Endodermal cell (in vitro differentiated cells): Measurements from ENCODE around the gene MAST2. TPM values are rescaled to one million over a fixed set of nuclear protein-coding genes. Genes with fewer than 3 reads are reported as not detected.
A peak's percentile ranks its signal among the peaks of the same experiment; 100 is the strongest.

Source experiments
- DNase-seq: peaks from one replicate; pipeline ENCODE4 v3.0.0-alpha.2; 2017
- H3K27ac ChIP-seq: 2 replicates; pipeline ENCODE4 v1.5.1; 2013; ENCODE audit warnings: mild to moderate bottlenecking, low read depth, low read length, moderate library complexity
- H3K27me3 ChIP-seq: 2 replicates; pipeline ENCODE4 v1.6.1; 2013; ENCODE audit warnings: mild to moderate bottlenecking, low read length, moderate library complexity; ENCODE audit not compliant: insufficient read depth, control insufficient read depth, poor library complexity, severe bottlenecking
- H3K36me3 ChIP-seq: 2 replicates; pipeline ENCODE4 v1.7.0; 2013; ENCODE audit warnings: mild to moderate bottlenecking, low read length, moderate library complexity; ENCODE audit not compliant: control insufficient read depth, insufficient read depth
- H3K4me1 ChIP-seq: one replicate; pipeline ENCODE4 v1.7.0; 2013; ENCODE audit warnings: low read length; ENCODE audit not compliant: control insufficient read depth, insufficient read depth
- H3K4me3 ChIP-seq: 2 replicates; pipeline ENCODE4 v1.5.1; 2013; ENCODE audit warnings: mild to moderate bottlenecking, low read length, moderate library complexity
- H3K9ac ChIP-seq: 2 replicates; pipeline ENCODE4 v1.6.1; 2013; ENCODE audit warnings: mild to moderate bottlenecking, low read length, moderate library complexity; ENCODE audit not compliant: poor library complexity, severe bottlenecking; ENCODE audit errors: extremely low read depth
- H3K9me3 ChIP-seq: 2 replicates; pipeline ENCODE4 v1.6.1; 2013; ENCODE audit warnings: mild to moderate bottlenecking, low read length, moderate library complexity; ENCODE audit not compliant: control insufficient read depth
- H3K27ac Mint-ChIP-seq: 2 replicates; pipeline ENCODE4 v1.8.0; 2020; ENCODE audit warnings: mixed read lengths
- H3K27me3 Mint-ChIP-seq: 2 replicates; pipeline ENCODE4 v1.8.0; 2021; ENCODE audit warnings: mild to moderate bottlenecking, mixed read lengths; ENCODE audit not compliant: insufficient read depth
- H3K36me3 Mint-ChIP-seq: 2 replicates; pipeline ENCODE4 v1.8.0; 2020; ENCODE audit warnings: low read depth, mixed read lengths
- H3K4me1 Mint-ChIP-seq: 2 replicates; pipeline ENCODE4 v1.8.0; 2020; ENCODE audit warnings: mixed read lengths
- H3K4me3 Mint-ChIP-seq: 2 replicates; pipeline ENCODE4 v1.8.0; 2020; ENCODE audit warnings: mild to moderate bottlenecking, moderate library complexity, mixed read lengths
- H3K9me3 Mint-ChIP-seq: 2 replicates; pipeline ENCODE4 v1.8.0; 2020; ENCODE audit warnings: mild to moderate bottlenecking, mixed read lengths
- CTCF ChIP-seq: fragments of 200-600 bp; sonication (generic); conservative IDR thresholded peaks from 2 replicates; pipeline ENCODE4 v1.5.0; 2021; ENCODE audit warnings: antibody characterized with exemption, mild to moderate bottlenecking
- WGBS, 2 experiments: methylation state at CpG; one replicate each; pipeline versions ENCODE4 v1.1.5 to v1.1.7; 2013; ENCODE audit warnings: missing lambda C conversion rate in 2 of 2, mixed read lengths in 1 of 2; ENCODE audit not compliant: insufficient coverage in 1 of 2, insufficient read length in 1 of 2; 5-methylcytosine and 5-hydroxymethylcytosine counted together
- total RNA-seq, 2 donors: library from RNA; stranded (reverse); fragmentation: NEBNext Ultra II Directional in 1 of 2; extraction: Animal tissue kit (Norgen Biotek cat#: 25700) in 1 of 2; gene quantifications; 2 replicates in 1 of 2; 3 replicates in 1 of 2; pipeline ENCODE4 v1.2.1, GENCODE V29; 2021

Gene MAST2
- total RNA-seq, 2 donors from 2014 or later = 46.3 to 60.7 TPM

DNA sequence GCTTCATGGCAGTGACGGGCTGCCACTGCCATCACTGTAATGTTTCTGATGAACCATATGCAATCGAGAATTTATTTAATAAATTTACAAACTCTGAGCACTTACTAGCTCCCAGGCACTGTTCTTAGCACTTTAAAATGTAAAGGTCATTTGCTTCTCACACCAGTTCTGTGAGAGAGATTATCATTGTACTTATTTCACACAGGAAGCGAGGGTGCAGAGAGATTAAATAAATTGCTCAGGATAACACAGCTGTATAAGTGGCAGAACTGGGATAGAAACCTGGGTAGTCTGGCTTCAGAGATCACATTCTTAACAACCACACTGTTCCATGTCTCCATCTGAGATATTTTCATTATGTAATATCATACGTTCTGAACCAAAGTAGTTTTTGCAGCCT is 119.9 kb downstream of the MAST2 start:
- peaks cover 3% of the 10 kb centered on the region for H3K36me3 Mint-ChIP-seq

DNA sequence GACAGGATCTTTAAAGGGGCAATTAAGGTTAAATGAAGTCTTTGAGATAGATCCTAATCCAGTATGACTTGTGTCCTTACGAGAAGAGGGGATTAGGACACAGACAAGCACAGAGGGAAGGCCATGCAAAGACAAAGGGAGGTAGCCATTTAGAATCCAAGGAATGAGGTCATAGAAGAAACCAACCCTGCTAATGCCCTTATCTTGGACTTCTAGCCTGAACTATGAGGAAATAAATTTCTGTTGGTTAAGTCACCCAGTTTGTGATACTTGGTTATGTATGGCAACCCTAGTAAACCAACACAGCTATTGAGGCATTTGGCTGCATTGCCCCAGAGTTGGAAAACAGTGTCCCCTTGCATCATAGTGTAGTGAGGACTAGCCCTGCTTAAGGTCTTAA is 121.3 kb downstream of the MAST2 start:
- DNase-seq = no peak

More for the DNA sequence above, 119.9 kb downstream of the MAST2 start:
- no peaks in the 10 kb centered on the region for H3K36me3 ChIP-seq
- no peaks in the 10 kb centered on the region for H3K9me3 Mint-ChIP-seq
- H3K9ac ChIP-seq = no peak overlapping the region
- peaks cover 11% of the 10 kb centered on the region for H3K9me3 ChIP-seq
- H3K27me3 Mint-ChIP-seq = no peaks in the 10 kb centered on the region
- no peak overlapping the region for H3K27ac Mint-ChIP-seq
- no peak overlapping the region for H3K4me3 ChIP-seq
- H3K4me1 ChIP-seq = peaks cover 14% of the 10 kb centered on the region
- 92 to 97% methylated on average over 2 to 4 of the region's 4 CpGs for WGBS, 2 experiments
- H3K27ac ChIP-seq = no peak overlapping the region
- H3K4me3 Mint-ChIP-seq = no peak overlapping the region
- no peaks in the 10 kb centered on the region for H3K27me3 ChIP-seq
- H3K4me1 Mint-ChIP-seq = peaks cover 54% of the 10 kb centered on the region
- DNase-seq = no peak
- TF ChIP-seq CTCF = no peak

DNA sequence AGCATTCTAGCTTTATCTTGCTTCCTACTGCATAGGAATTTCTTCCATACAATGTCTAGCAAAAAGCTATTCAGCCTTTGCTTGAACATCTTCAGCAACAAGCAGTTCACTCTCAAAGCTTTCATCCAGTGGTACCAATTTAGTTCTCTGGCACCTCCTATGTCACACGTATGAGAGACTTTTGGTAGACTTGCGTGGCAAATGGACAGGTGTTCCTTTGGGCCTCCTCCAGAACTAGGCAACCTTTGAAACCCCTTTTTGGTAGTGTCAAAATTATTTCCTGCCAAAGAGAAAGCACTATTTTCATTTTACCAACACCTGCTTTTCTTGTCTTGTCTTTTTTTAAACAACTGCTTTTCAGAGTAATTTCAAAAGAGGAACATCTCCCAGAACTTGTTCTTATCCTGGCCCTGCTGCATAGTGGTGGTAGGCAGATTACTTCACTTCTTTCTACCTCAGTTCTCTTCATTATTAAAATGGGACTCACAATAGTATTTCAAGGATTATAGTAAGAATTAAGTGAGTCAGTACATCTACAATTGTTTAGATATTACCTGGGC is 122.4 kb downstream of the MAST2 start:
- Histone ChIP-seq H3K4me3 (peak overlapping the region; percentile 54), H3K27ac (no peak overlapping the region), H3K9ac (no peak overlapping the region), H3K27me3 (no peaks in the 10 kb centered on the region), H3K36me3 (no peaks in the 10 kb centered on the region), H3K4me1 (peaks cover 24% of the 10 kb centered on the region), H3K9me3 (peaks cover 11% of the 10 kb centered on the region)
- peaks cover 3% of the 10 kb centered on the region for H3K36me3 Mint-ChIP-seq
- H3K4me3 Mint-ChIP-seq = no peak overlapping the region
- H3K27ac Mint-ChIP-seq = peak overlapping the region; percentile 37
- 92 to 94% methylated on average over 2 of the region's 2 CpGs for WGBS, 2 experiments
- peaks cover 71% of the 10 kb centered on the region for H3K4me1 Mint-ChIP-seq
- no peak for DNase-seq
- H3K9me3 Mint-ChIP-seq = no peaks in the 10 kb centered on the region
- TF ChIP-seq CTCF = no peak
- H3K27me3 Mint-ChIP-seq = no peaks in the 10 kb centered on the region

More for the DNA sequence above, 121.3 kb downstream of the MAST2 start:
- WGBS, 2 experiments = 39 to 78% methylated on average over 1 of the region's 1 CpG
- no peak overlapping the region for H3K4me3 Mint-ChIP-seq
- Histone ChIP-seq H3K36me3 (no peaks in the 10 kb centered on the region), H3K9ac (peak overlapping the region; percentile 11), H3K4me1 (peaks cover 21% of the 10 kb centered on the region), H3K27ac (no peak overlapping the region), H3K9me3 (peaks cover 11% of the 10 kb centered on the region), H3K4me3 (no peak overlapping the region), H3K27me3 (no peaks in the 10 kb centered on the region)
- no peak for TF ChIP-seq CTCF
- peaks cover 61% of the 10 kb centered on the region for H3K4me1 Mint-ChIP-seq
- H3K27ac Mint-ChIP-seq = peak overlapping the region; percentile 24
- peaks cover 3% of the 10 kb centered on the region for H3K36me3 Mint-ChIP-seq
- H3K9me3 Mint-ChIP-seq = no peaks in the 10 kb centered on the region
- H3K27me3 Mint-ChIP-seq = no peaks in the 10 kb centered on the region
